GM12872 (cell line): ENCODE results near the gene MLH1.

Experiments
- CTCF ChIP-seq: IDR thresholded peaks from 3 replicates; pipeline ENCODE4 v1.5.1; 2011; ENCODE audit warnings: low read depth, mild to moderate bottlenecking, low read length, moderate library complexity; ENCODE audit not compliant: insufficient read depth

Gene MLH1

GRCh38 chr3:37040231-37040630 is 46.9 kb downstream of the MLH1 start:
- no peak for TF ChIP-seq CTCF

GRCh38 chr3:37041546-37042195 is 48.4 kb downstream of the MLH1 start:
- no peak for TF ChIP-seq CTCF

- no peak for TF ChIP-seq CTCF
Observed at GRCh38 chr3:37050282-37050681, 57.0 kb downstream of the MLH1 start.

- TF ChIP-seq CTCF, result no peak
Observed at GRCh38 chr3:37052860-37053259, 59.5 kb downstream of the MLH1 start.

GRCh38 chr3:37053337-37053736 is 60.0 kb downstream of the MLH1 start:
- no peak for TF ChIP-seq CTCF

GRCh38 chr3:37053753-37054152 is 60.4 kb downstream of the MLH1 start:
- no peak for TF ChIP-seq CTCF

GRCh38 chr3:37054370-37054769 is 61.1 kb downstream of the MLH1 start:
- TF ChIP-seq CTCF, result no peak

GRCh38 chr3:37056826-37057225 is 63.5 kb downstream of the MLH1 start:
- TF ChIP-seq CTCF, result no peak
